Osteocyte (in vitro differentiated cells): ENCODE results near the gene CCL4. TPM values are rescaled to one million over a fixed set of nuclear protein-coding genes. Genes with fewer than 3 reads are reported as not detected.

Source experiments
- DNase-seq: peaks from one replicate; pipeline ENCODE4 v3.0.0; 2021; ENCODE audit warnings: mixed read lengths; ENCODE audit not compliant: unreplicated experiment; ENCODE audit errors: extremely low spot score
- H3K27ac Mint-ChIP-seq: one replicate; pipeline ENCODE4 v1.8.0; 2021; ENCODE audit warnings: mild to moderate bottlenecking, mixed read lengths; ENCODE audit not compliant: unreplicated experiment
- H3K27me3 Mint-ChIP-seq: one replicate; pipeline ENCODE4 v1.8.0; 2021; ENCODE audit warnings: mixed read lengths; ENCODE audit not compliant: unreplicated experiment
- H3K36me3 Mint-ChIP-seq: one replicate; pipeline ENCODE4 v1.8.0; 2021; ENCODE audit warnings: mixed read lengths; ENCODE audit not compliant: unreplicated experiment
- H3K4me1 Mint-ChIP-seq: one replicate; pipeline ENCODE4 v1.8.0; 2021; ENCODE audit warnings: mixed read lengths; ENCODE audit not compliant: unreplicated experiment
- H3K4me3 Mint-ChIP-seq: one replicate; pipeline ENCODE4 v1.8.0; 2021; ENCODE audit warnings: mild to moderate bottlenecking, moderate library complexity, mixed read lengths; ENCODE audit not compliant: unreplicated experiment
- H3K9me3 Mint-ChIP-seq: one replicate; pipeline ENCODE4 v1.8.0; 2021; ENCODE audit warnings: mixed read lengths; ENCODE audit not compliant: unreplicated experiment
- total RNA-seq: library from RNA; stranded (reverse); gene quantifications from 2 replicates; pipeline ENCODE4 v1.2.1, GENCODE V29; 2021
- TF ChIP-seq, protein P1 (sequence below): fragments of 200-600 bp; sonication (generic); IDR thresholded peaks from 2 replicates; pipeline ENCODE4 v1.5.0; 2021; ENCODE audit warnings: antibody characterized with exemption, mild to moderate bottlenecking, moderate library complexity

The CCL4 gene
- total RNA-seq, 1 donor from 2014 or later: not detected

DNA sequence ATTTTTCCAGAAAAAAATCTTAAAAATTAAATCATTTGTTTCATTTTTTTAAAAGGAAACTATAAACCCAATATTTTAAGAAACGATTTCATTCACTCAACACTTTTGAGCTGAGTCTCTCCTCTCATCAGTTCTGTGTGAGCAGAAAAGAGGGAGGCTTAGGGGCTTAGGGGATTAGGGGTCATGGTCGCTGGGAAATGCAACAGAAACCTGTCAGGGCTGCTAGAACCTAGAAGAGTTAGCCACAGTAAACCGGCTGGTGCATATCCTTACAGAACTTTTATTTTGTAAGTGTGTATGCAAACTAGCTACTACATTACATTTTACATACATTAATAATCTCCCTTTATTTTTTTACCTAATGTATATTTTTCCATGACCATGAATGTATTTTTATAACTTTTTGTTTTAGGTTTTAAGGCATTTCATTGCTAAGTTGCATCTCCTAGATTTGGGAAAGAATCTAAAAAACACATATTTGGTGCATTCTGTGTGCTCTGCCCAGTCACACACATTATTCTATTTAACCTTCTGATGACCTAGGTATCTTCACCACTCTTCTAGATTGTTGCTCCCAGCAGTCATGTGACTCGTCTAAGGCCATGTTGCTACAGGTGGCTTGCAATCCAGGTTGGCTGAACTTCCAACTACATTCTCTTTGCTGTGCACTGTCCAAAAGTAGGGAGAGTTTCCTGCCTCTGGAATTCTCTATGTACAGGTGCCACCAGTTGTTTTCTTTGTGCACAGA, 48.4 kb downstream of the CCL4 start:
- Mint-ChIP-seq H3K4me3 (no peak overlapping the region), H3K9me3 (no peaks in the 10 kb centered on the region), H3K27me3 (peaks cover 64% of the 10 kb centered on the region), H3K27ac (no peak overlapping the region), H3K4me1 (no peaks in the 10 kb centered on the region), H3K36me3 (no peaks in the 10 kb centered on the region)
- TF ChIP-seq, protein P1, sequence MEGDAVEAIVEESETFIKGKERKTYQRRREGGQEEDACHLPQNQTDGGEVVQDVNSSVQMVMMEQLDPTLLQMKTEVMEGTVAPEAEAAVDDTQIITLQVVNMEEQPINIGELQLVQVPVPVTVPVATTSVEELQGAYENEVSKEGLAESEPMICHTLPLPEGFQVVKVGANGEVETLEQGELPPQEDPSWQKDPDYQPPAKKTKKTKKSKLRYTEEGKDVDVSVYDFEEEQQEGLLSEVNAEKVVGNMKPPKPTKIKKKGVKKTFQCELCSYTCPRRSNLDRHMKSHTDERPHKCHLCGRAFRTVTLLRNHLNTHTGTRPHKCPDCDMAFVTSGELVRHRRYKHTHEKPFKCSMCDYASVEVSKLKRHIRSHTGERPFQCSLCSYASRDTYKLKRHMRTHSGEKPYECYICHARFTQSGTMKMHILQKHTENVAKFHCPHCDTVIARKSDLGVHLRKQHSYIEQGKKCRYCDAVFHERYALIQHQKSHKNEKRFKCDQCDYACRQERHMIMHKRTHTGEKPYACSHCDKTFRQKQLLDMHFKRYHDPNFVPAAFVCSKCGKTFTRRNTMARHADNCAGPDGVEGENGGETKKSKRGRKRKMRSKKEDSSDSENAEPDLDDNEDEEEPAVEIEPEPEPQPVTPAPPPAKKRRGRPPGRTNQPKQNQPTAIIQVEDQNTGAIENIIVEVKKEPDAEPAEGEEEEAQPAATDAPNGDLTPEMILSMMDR: no peak
- DNase-seq: no peak

GRCh38 chr17:36152639-36153120, 49.1 kb downstream of the CCL4 start:
- H3K4me3 Mint-ChIP-seq: no peak overlapping the region
- no peak overlapping the region for H3K27ac Mint-ChIP-seq
- H3K4me1 Mint-ChIP-seq: no peaks in the 10 kb centered on the region
- DNase-seq: no peak
- H3K9me3 Mint-ChIP-seq: no peaks in the 10 kb centered on the region
- peaks cover 58% of the 10 kb centered on the region for H3K27me3 Mint-ChIP-seq
- H3K36me3 Mint-ChIP-seq: no peaks in the 10 kb centered on the region
- TF ChIP-seq, protein P1: no peak

DNA sequence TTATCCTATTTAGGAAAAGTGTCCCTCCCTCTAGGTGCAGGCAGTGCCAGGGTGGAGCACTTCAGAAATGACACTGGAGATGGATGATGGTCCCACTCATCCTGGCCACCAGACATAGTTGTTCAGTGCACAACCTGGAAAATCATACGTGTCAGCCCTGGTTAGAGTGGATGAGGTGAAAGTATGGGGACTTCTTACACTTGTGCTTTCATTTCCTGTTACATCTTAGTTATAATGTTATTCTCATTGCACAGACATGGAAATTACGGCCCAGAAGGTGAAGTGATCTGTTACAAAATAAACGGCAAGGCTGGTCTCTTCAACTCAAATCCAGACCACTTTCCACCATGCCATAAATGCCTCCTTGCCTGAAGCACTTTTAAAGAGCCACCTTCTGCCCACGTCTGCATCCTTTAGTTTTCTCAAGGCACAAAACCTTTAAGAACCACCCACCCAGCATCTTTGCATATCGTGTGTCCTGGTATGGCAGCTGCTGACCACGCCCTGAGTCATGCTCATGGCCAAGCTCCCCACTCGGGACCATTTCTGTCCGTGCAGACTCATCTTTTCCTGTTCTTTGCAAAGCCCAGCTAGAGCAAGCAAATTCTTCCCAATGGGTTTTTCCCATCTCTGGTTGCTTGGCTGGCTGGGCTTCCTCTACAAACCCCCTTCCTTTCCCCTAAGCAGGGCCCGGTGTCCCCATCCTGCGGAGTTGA, 50.4 kb downstream of the CCL4 start:
- Mint-ChIP-seq H3K36me3 (no peaks in the 10 kb centered on the region), H3K9me3 (no peaks in the 10 kb centered on the region), H3K4me3 (no peak overlapping the region), H3K4me1 (no peaks in the 10 kb centered on the region), H3K27me3 (peaks cover 52% of the 10 kb centered on the region), H3K27ac (no peak overlapping the region)
- TF ChIP-seq, protein P1: no peak
- no peak for DNase-seq

Other genes with a start within 250 kb of the CCL4 start
- not detected in 2 replicates for gene HEATR9, start 234.9 kb upstream of the CCL4 start, total RNA-seq
- not detected in 2 replicates for gene CCL5, start 223.5 kb upstream of the CCL4 start, total RNA-seq
- 0.35 TPM in 1 of 2 replicates, not detected in the other for gene RDM1, start 173.1 kb upstream of the CCL4 start, total RNA-seq
- gene LYZL6, start 160.1 kb upstream of the CCL4 start, total RNA-seq: not detected in 2 replicates
- gene CCL16, start 122.3 kb upstream of the CCL4 start, total RNA-seq: not detected in 2 replicates
- gene CCL14, start 117.1 kb upstream of the CCL4 start, total RNA-seq: not detected in 2 replicates
- not detected in 2 replicates for gene CCL15, start 102.3 kb upstream of the CCL4 start, total RNA-seq
- not detected in 2 replicates for gene CCL23, start 85.9 kb upstream of the CCL4 start, total RNA-seq
- not detected in 2 replicates for gene CCL18, start 39.6 kb upstream of the CCL4 start, total RNA-seq
- not detected in 2 replicates for gene CCL3, start 13.7 kb upstream of the CCL4 start, total RNA-seq
- gene TBC1D3B, start 72.8 kb downstream of the CCL4 start, total RNA-seq: 11.7 and 12.6 TPM in 2 replicates
- not detected in 2 replicates for gene CCL3L1, start 92.9 kb downstream of the CCL4 start, total RNA-seq
- gene CCL4L2, start 107.2 kb downstream of the CCL4 start, total RNA-seq: not detected in 2 replicates
- 0.42 and 1.0 TPM in 2 replicates for gene TBC1D3I, start 160.7 kb downstream of the CCL4 start, total RNA-seq
- not detected in 2 replicates for gene TBC1D3G, start 220.1 kb downstream of the CCL4 start, total RNA-seq